ENCODE results near the gene TTC7B. TPM values are rescaled to one million over a fixed set of nuclear protein-coding genes. Genes with fewer than 3 reads are reported as not detected.

The TTC7B gene
- total RNA-seq, 4 donors from 2014 or later, result 19.1 to 87.6 (median 22.1) TPM

GRCh38 chr14:90581745-90582144, 234.5 kb downstream of the TTC7B start:
- Histone ChIP-seq H3K4me1 (no peaks in the 10 kb centered on the region), H3K36me3 (peaks cover 0 to 3% of the 10 kb centered on the region in 2 donors), H3K4me3 (replicated peaks in 1 of 3) (no peak overlapping the region), H3K9me3 (no peaks in the 10 kb centered on the region), H3K27ac (no peak overlapping the region), H3K27me3 (no peaks in the 10 kb centered on the region)
- WGBS, 2 donors, result 91 to 97% methylated on average over 8 of the region's 8 CpGs
- no peak for TF ChIP-seq POLR2A (IDR thresholded peaks at IDR 0.05)
- TF ChIP-seq CTCF (IDR thresholded peaks at IDR 0.05), result no peak
- DNase-seq, result no peak
- intact Hi-C loops (cut with DNase I), result no loop called here

GRCh38 chr14:90580377-90581335, 235.6 kb downstream of the TTC7B start:
- 76 to 83% methylated on average over 10 to 16 of the region's 20 CpGs for WGBS, 2 donors
- Histone ChIP-seq H3K4me3 (replicated peaks in 1 of 3) (no peak overlapping the region), H3K9me3 (no peaks in the 10 kb centered on the region), H3K4me1 (no peaks in the 10 kb centered on the region), H3K27me3 (no peaks in the 10 kb centered on the region), H3K27ac (no peak overlapping the region), H3K36me3 (peaks cover 0 to 3% of the 10 kb centered on the region in 2 donors)
- TF ChIP-seq POLR2A (IDR thresholded peaks at IDR 0.05), result no peak
- no peak for DNase-seq
- intact Hi-C loops (cut with DNase I), result no loop called here

GRCh38 chr14:90579816-90580215, 236.4 kb downstream of the TTC7B start:
- Histone ChIP-seq H3K27me3 (no peaks in the 10 kb centered on the region), H3K4me1 (no peaks in the 10 kb centered on the region), H3K4me3 (replicated peaks in 1 of 3) (no peak overlapping the region), H3K36me3 (peaks cover 0 to 3% of the 10 kb centered on the region in 2 donors), H3K9me3 (no peaks in the 10 kb centered on the region), H3K27ac (no peak overlapping the region)
- TF ChIP-seq POLR2A (IDR thresholded peaks at IDR 0.05), result no peak
- TF ChIP-seq CTCF (IDR thresholded peaks at IDR 0.05), result no peak
- DNase-seq, result no peak
- WGBS, 2 donors, result 95 to 98% methylated on average over 9 of the region's 9 CpGs
- intact Hi-C loops (cut with DNase I), result no loop called here

GRCh38 chr14:90579088-90579487, 237.1 kb downstream of the TTC7B start:
- Histone ChIP-seq H3K36me3 (peaks cover 0 to 3% of the 10 kb centered on the region in 2 donors), H3K9me3 (no peaks in the 10 kb centered on the region), H3K4me3 (replicated peaks in 1 of 3) (no peak overlapping the region), H3K27ac (no peak overlapping the region), H3K4me1 (no peaks in the 10 kb centered on the region), H3K27me3 (no peaks in the 10 kb centered on the region)
- no peak for DNase-seq
- intact Hi-C loops (cut with DNase I), result no loop called here
- WGBS, 2 donors, result 94% methylated on average over 8 of the region's 8 CpGs
- TF ChIP-seq POLR2A (IDR thresholded peaks at IDR 0.05) (no peak), CTCF (IDR thresholded peaks at IDR 0.05) (no peak)

GRCh38 chr14:90578283-90578985, 237.8 kb downstream of the TTC7B start:
- H3K27me3 ChIP-seq, result no peaks in the 10 kb centered on the region
- no peak overlapping the region for H3K4me3 ChIP-seq (replicated peaks in 1 of 3)
- H3K9me3 ChIP-seq, result no peaks in the 10 kb centered on the region
- intact Hi-C loops (cut with DNase I), result no loop called here
- WGBS, 2 donors, result 69 to 83% methylated on average over 2 to 10 of the region's 17 CpGs
- peaks cover 0 to 3% of the 10 kb centered on the region in 2 donors for H3K36me3 ChIP-seq
- DNase-seq, result no peak
- no peaks in the 10 kb centered on the region for H3K4me1 ChIP-seq
- no peak for TF ChIP-seq CTCF (IDR thresholded peaks at IDR 0.05)
- TF ChIP-seq POLR2A (IDR thresholded peaks at IDR 0.05), result no peak
- H3K27ac ChIP-seq, result no peak overlapping the region
